Measurements from ENCODE around the gene ZNF616. TPM values are rescaled to one million over a fixed set of nuclear protein-coding genes. Genes with fewer than 3 reads are reported as not detected.

ZNF616 gene
- total RNA-seq, 1 experiment from 2014 or later: 7.1 TPM

DNA sequence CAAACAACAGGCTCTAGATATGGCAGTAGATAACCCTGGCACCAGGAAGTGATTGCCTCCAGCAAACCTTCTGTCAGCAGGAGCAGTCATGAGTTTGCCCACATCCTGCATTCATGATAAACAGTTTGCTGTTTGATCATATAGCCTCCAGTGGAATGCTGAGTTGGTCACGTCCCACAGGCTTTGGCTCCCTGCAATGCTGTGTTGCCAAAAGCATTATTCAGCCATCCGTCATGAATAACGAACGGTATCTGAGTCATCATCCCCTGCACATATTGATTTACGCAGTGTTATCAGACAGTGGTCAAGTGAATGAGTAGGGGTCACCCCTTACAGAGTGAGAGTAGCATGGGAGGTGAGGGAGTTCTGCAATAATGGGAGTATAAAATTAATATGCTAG lies 69.2 kb downstream of the ZNF616 start:
- Histone ChIP-seq H3K4me3 (ENCODE audit: low read depth, low read length) (no peak overlapping the region), H3K27me3 (replicated peaks; ENCODE audit: control insufficient read depth, insufficient read depth, low read length) (no peaks in the 10 kb centered on the region), H3K4me1 (no peaks in the 10 kb centered on the region), H3K36me3 (ENCODE audit: control insufficient read depth, insufficient read depth, low read length) (peaks cover 5% of the 10 kb centered on the region), H3K9me3 (peaks cover 56% of the 10 kb centered on the region)
- peaks cover 62% of the 10 kb centered on the region for H3K9me3 Mint-ChIP-seq (ENCODE audit: unreplicated experiment)
- TF ChIP-seq CTCF (IDR thresholded peaks at IDR 0.05; ENCODE audit: insufficient read depth in 1 of 2, low read depth in 1 of 2, low read length in 1 of 2, severe bottlenecking in 1 of 2, unreplicated experiment in 1 of 2): no peak
- H3K4me3 Mint-ChIP-seq (ENCODE audit: unreplicated experiment): no peak overlapping the region
- ChIA-PET CTCF (no interaction called here), POLR2A (no interaction called here)
- no peaks in the 10 kb centered on the region for H3K4me1 Mint-ChIP-seq (ENCODE audit: low read depth, unreplicated experiment)
- no peaks in the 10 kb centered on the region for H3K27me3 Mint-ChIP-seq (ENCODE audit: insufficient read depth, unreplicated experiment)
- no peak overlapping the region for H3K27ac Mint-ChIP-seq (ENCODE audit: unreplicated experiment)
- intact Hi-C loops (cut with micrococcal nuclease; ENCODE audit: unreplicated experiment): no loop called here
- BruUV-seq (replicated peaks): no TSS peak
- peaks cover 79% of the 10 kb centered on the region for H3K36me3 Mint-ChIP-seq (ENCODE audit: insufficient read depth, unreplicated experiment)
- DNase-seq: no peak

- peaks cover 62% of the 10 kb centered on the region for H3K9me3 Mint-ChIP-seq (ENCODE audit: unreplicated experiment)
- H3K27me3 Mint-ChIP-seq (ENCODE audit: insufficient read depth, unreplicated experiment): no peaks in the 10 kb centered on the region
- ChIA-PET CTCF (no interaction called here), POLR2A (no interaction called here)
- H3K36me3 Mint-ChIP-seq (ENCODE audit: insufficient read depth, unreplicated experiment): peaks cover 79% of the 10 kb centered on the region
- Histone ChIP-seq H3K4me3 (ENCODE audit: low read depth, low read length) (no peak overlapping the region), H3K27me3 (replicated peaks; ENCODE audit: control insufficient read depth, insufficient read depth, low read length) (no peaks in the 10 kb centered on the region), H3K4me1 (no peaks in the 10 kb centered on the region), H3K36me3 (ENCODE audit: control insufficient read depth, insufficient read depth, low read length) (peaks cover 5% of the 10 kb centered on the region; the same call in 1 of the 2 replicates), H3K9me3 (peaks cover 63% of the 10 kb centered on the region)
- intact Hi-C loops (cut with micrococcal nuclease; ENCODE audit: unreplicated experiment): no loop called here
- no peak for TF ChIP-seq CTCF (IDR thresholded peaks at IDR 0.05; ENCODE audit: insufficient read depth in 1 of 2, low read depth in 1 of 2, low read length in 1 of 2, severe bottlenecking in 1 of 2, unreplicated experiment in 1 of 2)
- no peak for DNase-seq
- no peak overlapping the region for H3K27ac Mint-ChIP-seq (ENCODE audit: unreplicated experiment)
- H3K4me3 Mint-ChIP-seq (ENCODE audit: unreplicated experiment): no peak overlapping the region
- no peaks in the 10 kb centered on the region for H3K4me1 Mint-ChIP-seq (ENCODE audit: low read depth, unreplicated experiment)
- no TSS peak for BruUV-seq (replicated peaks)
Measured at GRCh38 chr19:52069653-52070052, 70.1 kb downstream of the ZNF616 start.

- no peak for TF ChIP-seq CTCF (IDR thresholded peaks at IDR 0.05; ENCODE audit: insufficient read depth in 1 of 2, low read depth in 1 of 2, low read length in 1 of 2, severe bottlenecking in 1 of 2, unreplicated experiment in 1 of 2)
- no TSS peak for BruUV-seq (replicated peaks)
- Mint-ChIP-seq H3K4me1 (ENCODE audit: low read depth, unreplicated experiment) (no peaks in the 10 kb centered on the region), H3K36me3 (ENCODE audit: insufficient read depth, unreplicated experiment) (peaks cover 60% of the 10 kb centered on the region), H3K4me3 (ENCODE audit: unreplicated experiment) (no peak overlapping the region), H3K27me3 (ENCODE audit: insufficient read depth, unreplicated experiment) (no peaks in the 10 kb centered on the region), H3K27ac (ENCODE audit: unreplicated experiment) (no peak overlapping the region), H3K9me3 (ENCODE audit: unreplicated experiment) (peaks cover 47% of the 10 kb centered on the region)
- peaks cover 74% of the 10 kb centered on the region for H3K9me3 ChIP-seq
- H3K36me3 ChIP-seq (ENCODE audit: control insufficient read depth, insufficient read depth, low read length): peaks cover 7% of the 10 kb centered on the region; the same call in 1 of the 2 replicates
- ChIA-PET CTCF (no interaction called here), POLR2A (no interaction called here)
- no peak overlapping the region for H3K4me3 ChIP-seq (ENCODE audit: low read depth, low read length)
- intact Hi-C loops (cut with micrococcal nuclease; ENCODE audit: unreplicated experiment): no loop called here
- H3K27me3 ChIP-seq (replicated peaks; ENCODE audit: control insufficient read depth, insufficient read depth, low read length): no peaks in the 10 kb centered on the region
- H3K4me1 ChIP-seq: no peaks in the 10 kb centered on the region
- DNase-seq: no peak
Measured at GRCh38 chr19:52066258-52066863, 73.4 kb downstream of the ZNF616 start.
